Esophagus (tissue), 2 donors: ENCODE data around the gene ITGB8. TPM values are rescaled to one million over a fixed set of nuclear protein-coding genes. Genes with fewer than 3 reads are reported as not detected.

ENCODE experiments used
- H3K27ac ChIP-seq, 2 donors: one replicate each; pipeline ENCODE4 v1.5.1; 2013; ENCODE audit warnings: low read depth in 2 of 2, mild to moderate bottlenecking in 2 of 2, inconsistent platforms in 1 of 2, low read length in 1 of 2, moderate library complexity in 1 of 2
- H3K27me3 ChIP-seq, 2 donors: one replicate each; pipeline ENCODE4 v1.6.1; 2013; ENCODE audit warnings: low read length in 2 of 2, control low read depth in 1 of 2, mild to moderate bottlenecking in 1 of 2; ENCODE audit not compliant: insufficient read depth in 2 of 2, control insufficient read depth in 1 of 2
- H3K36me3 ChIP-seq, 2 donors: one replicate each; pipeline ENCODE4 v1.6.1; 2013; ENCODE audit warnings: low read length in 1 of 2; ENCODE audit not compliant: control insufficient read depth in 2 of 2, insufficient read depth in 2 of 2
- H3K4me1 ChIP-seq, 2 donors: one replicate each; pipeline ENCODE4 v1.6.1; 2013; ENCODE audit warnings: low read length in 1 of 2; ENCODE audit not compliant: control insufficient read depth in 2 of 2, insufficient read depth in 2 of 2
- H3K4me3 ChIP-seq, 2 donors: one replicate each; pipeline ENCODE4 v1.5.1; 2013; ENCODE audit warnings: low read length in 2 of 2, mild to moderate bottlenecking in 2 of 2, low read depth in 1 of 2, moderate library complexity in 1 of 2
- H3K9me3 ChIP-seq, 2 donors: one replicate each; pipeline ENCODE4 v1.6.1; 2013; ENCODE audit warnings: mild to moderate bottlenecking in 2 of 2, low read depth in 1 of 2, low read length in 1 of 2, moderate library complexity in 1 of 2; ENCODE audit not compliant: control insufficient read depth in 2 of 2, insufficient read depth in 1 of 2
- WGBS, 2 donors: extraction: QIAGEN DNeasy Blood & Tissue Kit; methylation state at CpG; one replicate each; pipeline ENCODE4 v1.1.7; 2013; 5-methylcytosine and 5-hydroxymethylcytosine counted together
- polyA plus RNA-seq, 2 donors: library from polyadenylated mRNA; stranded (reverse); fragments of 200-250 nt; gene quantifications; one replicate each; pipeline ENCODE4 v1.2.3, GENCODE V29; 2013
- donor health status: healthy with polysubstance abuse.
- donor health status: Bipolar disorder and iron deficiency.

ITGB8 gene
- polyA plus RNA-seq, 2 donors, result 4.2 to 5.0 TPM

GRCh38 chr7:20317413-20317812 is 13.3 kb upstream of the ITGB8 start:
- H3K4me3 ChIP-seq, result no peak overlapping the region
- no peaks in the 10 kb centered on the region for H3K9me3 ChIP-seq
- no peaks in the 10 kb centered on the region for H3K36me3 ChIP-seq
- H3K27ac ChIP-seq, result no peak overlapping the region
- H3K4me1 ChIP-seq, result no peaks in the 10 kb centered on the region
- no peaks in the 10 kb centered on the region for H3K27me3 ChIP-seq

GRCh38 chr7:20318933-20319332 is 11.8 kb upstream of the ITGB8 start:
- Histone ChIP-seq H3K4me1 (no peaks in the 10 kb centered on the region), H3K9me3 (no peaks in the 10 kb centered on the region), H3K27me3 (no peaks in the 10 kb centered on the region), H3K36me3 (no peaks in the 10 kb centered on the region), H3K27ac (no peak overlapping the region), H3K4me3 (no peak overlapping the region)
- WGBS, 2 donors, result 82% methylated on average over 6 of the region's 6 CpGs

- WGBS, 2 donors, result 49 to 56% methylated on average over 3 of the region's 3 CpGs
- no peak overlapping the region for H3K27ac ChIP-seq
Observed at GRCh38 chr7:20320322-20320721, 10.4 kb upstream of the ITGB8 start.

GRCh38 chr7:20320786-20321185 is 9.9 kb upstream of the ITGB8 start:
- Histone ChIP-seq H3K27me3 (no peaks in the 10 kb centered on the region), H3K9me3 (no peaks in the 10 kb centered on the region), H3K4me1 (no peaks in the 10 kb centered on the region), H3K36me3 (no peaks in the 10 kb centered on the region), H3K4me3 (no peak overlapping the region), H3K27ac (no peak overlapping the region)
- WGBS, 2 donors, result 91 to 95% methylated on average over 7 of the region's 7 CpGs

More at GRCh38 chr7:20320322-20320721, 10.4 kb upstream of the ITGB8 start:
- H3K9me3 ChIP-seq, result no peaks in the 10 kb centered on the region
- no peaks in the 10 kb centered on the region for H3K27me3 ChIP-seq
- no peak overlapping the region for H3K4me3 ChIP-seq
- no peaks in the 10 kb centered on the region for H3K4me1 ChIP-seq
- no peaks in the 10 kb centered on the region for H3K36me3 ChIP-seq

GRCh38 chr7:20323595-20323994 is 7.1 kb upstream of the ITGB8 start:
- Histone ChIP-seq H3K9me3 (no peaks in the 10 kb centered on the region), H3K36me3 (no peaks in the 10 kb centered on the region), H3K27ac (no peak overlapping the region), H3K27me3 (no peaks in the 10 kb centered on the region), H3K4me1 (no peaks in the 10 kb centered on the region), H3K4me3 (no peak overlapping the region)
- 64 to 70% methylated on average over 2 of the region's 2 CpGs for WGBS, 2 donors

GRCh38 chr7:20326342-20326741 is 4.4 kb upstream of the ITGB8 start:
- no peak overlapping the region for H3K27ac ChIP-seq
- H3K9me3 ChIP-seq, result no peaks in the 10 kb centered on the region
- H3K27me3 ChIP-seq, result no peaks in the 10 kb centered on the region
- H3K4me1 ChIP-seq, result no peaks in the 10 kb centered on the region
- 87 to 89% methylated on average over 4 of the region's 4 CpGs for WGBS, 2 donors
- H3K36me3 ChIP-seq, result no peaks in the 10 kb centered on the region
- H3K4me3 ChIP-seq, result no peak overlapping the region

- Histone ChIP-seq H3K36me3 (no peaks in the 10 kb centered on the region), H3K27me3 (no peaks in the 10 kb centered on the region), H3K27ac (no peak overlapping the region), H3K4me3 (no peak overlapping the region), H3K4me1 (no peaks in the 10 kb centered on the region), H3K9me3 (no peaks in the 10 kb centered on the region)
- 35 to 44% methylated on average over 1 of the region's 1 CpG for WGBS, 2 donors
Observed at GRCh38 chr7:20327055-20327454, 3.6 kb upstream of the ITGB8 start.

GRCh38 chr7:20328027-20328426 is 2.7 kb upstream of the ITGB8 start:
- 89 to 91% methylated on average over 2 of the region's 2 CpGs for WGBS, 2 donors
- no peak overlapping the region for H3K27ac ChIP-seq
- no peaks in the 10 kb centered on the region for H3K27me3 ChIP-seq

GRCh38 chr7:20328692-20329091 is 2.0 kb upstream of the ITGB8 start:
- H3K4me1 ChIP-seq, result no peaks in the 10 kb centered on the region
- no peaks in the 10 kb centered on the region for H3K9me3 ChIP-seq
- H3K27me3 ChIP-seq, result no peaks in the 10 kb centered on the region
- H3K4me3 ChIP-seq, result no peak overlapping the region
- peak overlapping the region in 1 of 2 donors; percentile 98 for H3K27ac ChIP-seq
- 94 to 98% methylated on average over 1 of the region's 1 CpG for WGBS, 2 donors
- H3K36me3 ChIP-seq, result no peaks in the 10 kb centered on the region

More at GRCh38 chr7:20328027-20328426, 2.7 kb upstream of the ITGB8 start:
- Histone ChIP-seq H3K36me3 (no peaks in the 10 kb centered on the region), H3K4me3 (no peak overlapping the region), H3K9me3 (no peaks in the 10 kb centered on the region), H3K4me1 (no peaks in the 10 kb centered on the region)

- H3K4me1 ChIP-seq, result no peaks in the 10 kb centered on the region
- peak overlapping the region; percentile 72 to 89 for H3K4me3 ChIP-seq
- no peaks in the 10 kb centered on the region for H3K27me3 ChIP-seq
- H3K36me3 ChIP-seq, result no peaks in the 10 kb centered on the region
- no peaks in the 10 kb centered on the region for H3K9me3 ChIP-seq
- peak overlapping the region; percentile 98 to 99 for H3K27ac ChIP-seq
- 4 to 5% methylated on average over 31 of the region's 31 CpGs for WGBS, 2 donors
Observed at GRCh38 chr7:20329389-20330238, 1.1 kb upstream of the ITGB8 start.
